ENCODE data around the gene CD300LG. TPM values are rescaled to one million over a fixed set of nuclear protein-coding genes. Genes with fewer than 3 reads are reported as not detected.

CD300LG gene
- total RNA-seq, 6 experiments from 2014 or later: 0.12 to 0.73 (median 0.55) TPM; not detected in 1

DNA sequence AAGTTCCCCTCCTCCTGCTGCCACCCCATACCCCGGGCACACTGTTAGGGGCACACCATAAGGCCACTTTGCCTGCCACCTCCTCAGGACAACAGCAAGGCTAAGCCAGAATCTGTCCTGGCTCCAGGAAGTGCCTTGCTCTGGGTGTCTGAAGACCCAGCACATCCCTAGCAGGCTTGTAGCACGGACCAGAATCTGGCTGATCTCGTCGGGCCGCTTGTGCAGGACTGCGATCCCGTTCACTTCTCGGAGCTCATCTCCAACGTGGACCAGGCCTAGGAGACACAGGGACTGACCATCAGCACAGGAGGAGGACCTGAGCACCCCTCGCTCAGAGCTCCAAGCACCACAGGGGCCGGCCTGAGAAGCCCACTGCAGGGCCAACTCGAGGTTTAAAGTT lies 21.4 kb upstream of the CD300LG start:
- no peaks in the 10 kb centered on the region for H3K4me1 ChIP-seq
- intact Hi-C loops (cut with DNase I): no loop called here
- 94% methylated on average over 6 of the region's 12 CpGs for WGBS (ENCODE audit: insufficient coverage, low coverage, low lambda C conversion rate, missing lambda C conversion rate)
- H3K9me3 ChIP-seq: no peaks in the 10 kb centered on the region
- no peak overlapping the region for H3K27ac ChIP-seq
- ATAC-seq (no peak), DNase-seq (peak in 2 of 3 donors; percentile 39 to 45)
- TF ChIP-seq, protein P1, sequence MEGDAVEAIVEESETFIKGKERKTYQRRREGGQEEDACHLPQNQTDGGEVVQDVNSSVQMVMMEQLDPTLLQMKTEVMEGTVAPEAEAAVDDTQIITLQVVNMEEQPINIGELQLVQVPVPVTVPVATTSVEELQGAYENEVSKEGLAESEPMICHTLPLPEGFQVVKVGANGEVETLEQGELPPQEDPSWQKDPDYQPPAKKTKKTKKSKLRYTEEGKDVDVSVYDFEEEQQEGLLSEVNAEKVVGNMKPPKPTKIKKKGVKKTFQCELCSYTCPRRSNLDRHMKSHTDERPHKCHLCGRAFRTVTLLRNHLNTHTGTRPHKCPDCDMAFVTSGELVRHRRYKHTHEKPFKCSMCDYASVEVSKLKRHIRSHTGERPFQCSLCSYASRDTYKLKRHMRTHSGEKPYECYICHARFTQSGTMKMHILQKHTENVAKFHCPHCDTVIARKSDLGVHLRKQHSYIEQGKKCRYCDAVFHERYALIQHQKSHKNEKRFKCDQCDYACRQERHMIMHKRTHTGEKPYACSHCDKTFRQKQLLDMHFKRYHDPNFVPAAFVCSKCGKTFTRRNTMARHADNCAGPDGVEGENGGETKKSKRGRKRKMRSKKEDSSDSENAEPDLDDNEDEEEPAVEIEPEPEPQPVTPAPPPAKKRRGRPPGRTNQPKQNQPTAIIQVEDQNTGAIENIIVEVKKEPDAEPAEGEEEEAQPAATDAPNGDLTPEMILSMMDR (IDR thresholded peaks at IDR 0.05): no peak
- TF ChIP-seq POLR2A (IDR thresholded peaks at IDR 0.05): no peak
- no peaks in the 10 kb centered on the region for H3K36me3 ChIP-seq
- H3K4me3 ChIP-seq: no peak overlapping the region
- no peaks in the 10 kb centered on the region for H3K27me3 ChIP-seq

DNA sequence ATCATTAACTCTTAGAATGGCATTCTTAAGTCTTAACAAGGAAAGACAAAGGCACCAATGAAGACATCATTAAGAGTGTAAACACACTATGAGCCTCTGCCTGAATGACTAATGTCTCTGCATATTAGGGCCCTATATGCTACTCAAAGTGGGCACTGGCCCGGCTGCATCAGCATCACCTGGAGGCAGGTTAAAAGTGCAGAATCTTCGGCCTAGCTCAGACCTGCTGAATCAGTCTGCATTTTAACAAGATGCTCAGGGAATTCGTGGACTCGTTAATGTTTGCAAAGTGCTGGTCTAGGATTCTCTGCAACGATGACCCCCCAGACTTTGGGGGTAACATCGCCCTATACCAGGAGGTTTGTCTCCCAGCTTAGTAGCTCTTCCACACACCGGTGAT lies 20.8 kb upstream of the CD300LG start:
- intact Hi-C loops (cut with DNase I): no loop called here
- Histone ChIP-seq H3K27ac (no peak overlapping the region), H3K9me3 (no peaks in the 10 kb centered on the region), H3K27me3 (no peaks in the 10 kb centered on the region), H3K4me1 (no peaks in the 10 kb centered on the region), H3K4me3 (no peak overlapping the region), H3K36me3 (no peaks in the 10 kb centered on the region)
- TF ChIP-seq POLR2A (IDR thresholded peaks at IDR 0.05): no peak
- TF ChIP-seq, protein P1 (IDR thresholded peaks at IDR 0.05): no peak
- 92% methylated on average over 7 of the region's 7 CpGs for WGBS (ENCODE audit: insufficient coverage, low coverage, low lambda C conversion rate, missing lambda C conversion rate)
- DNase-seq (no peak), ATAC-seq (no peak)

DNA sequence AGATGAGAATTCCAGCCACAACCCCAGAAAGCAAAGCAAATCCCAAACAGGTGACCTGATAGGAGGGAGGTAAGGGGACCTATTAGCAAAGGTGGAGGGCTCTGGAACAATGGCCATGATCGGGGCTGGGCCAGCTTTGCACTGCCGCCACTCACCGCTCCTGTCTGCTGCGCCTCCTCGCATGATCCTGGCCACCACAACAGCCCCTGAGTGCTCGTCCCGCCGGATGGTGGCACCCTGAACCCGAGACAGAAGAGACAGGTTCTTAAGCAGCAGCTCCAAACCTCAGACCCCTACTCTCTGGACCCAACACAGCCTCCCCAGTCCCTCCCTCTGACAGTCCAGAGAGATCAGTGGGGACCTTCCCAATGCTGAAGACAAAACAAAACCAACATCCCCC lies 19.4 kb upstream of the CD300LG start:
- Histone ChIP-seq H3K9me3 (no peaks in the 10 kb centered on the region), H3K4me3 (no peak overlapping the region), H3K4me1 (no peaks in the 10 kb centered on the region), H3K27me3 (no peaks in the 10 kb centered on the region), H3K36me3 (no peaks in the 10 kb centered on the region), H3K27ac (no peak overlapping the region)
- TF ChIP-seq, protein P1 (IDR thresholded peaks at IDR 0.05): no peak
- no peak for TF ChIP-seq POLR2A (IDR thresholded peaks at IDR 0.05)
- DNase-seq: peak in 1 of 3 donors; percentile 32
- 86% methylated on average over 9 of the region's 9 CpGs for WGBS (ENCODE audit: insufficient coverage, low coverage, low lambda C conversion rate, missing lambda C conversion rate)
- ATAC-seq: no peak
- intact Hi-C loops (cut with DNase I): no loop called here

DNA sequence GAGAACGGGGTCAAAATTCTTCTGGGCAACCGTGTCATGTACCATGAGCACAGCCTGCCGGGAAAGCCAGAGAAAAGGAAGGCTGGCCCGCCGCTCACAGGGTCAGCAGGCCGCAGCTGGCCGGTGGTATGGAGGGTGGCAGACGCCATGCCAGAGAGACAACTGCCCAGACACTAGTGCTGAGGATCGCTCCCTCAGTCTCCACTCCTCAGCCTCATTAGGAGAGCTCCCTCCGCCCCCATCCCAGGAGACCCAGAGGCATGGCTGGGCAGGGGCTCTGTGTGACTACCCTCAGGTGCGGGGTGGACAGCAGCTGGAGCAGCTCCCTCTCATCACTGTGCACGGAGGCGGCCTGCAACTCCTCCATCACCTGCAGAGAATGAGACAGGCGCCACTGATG lies 17.2 kb upstream of the CD300LG start:
- ATAC-seq (no peak), DNase-seq (no peak)
- Histone ChIP-seq H3K27ac (no peak overlapping the region), H3K36me3 (no peaks in the 10 kb centered on the region), H3K4me3 (no peak overlapping the region), H3K9me3 (no peaks in the 10 kb centered on the region), H3K4me1 (peaks cover 0 to 3% (median 0%) of the 10 kb centered on the region in 4 donors), H3K27me3 (no peaks in the 10 kb centered on the region)
- intact Hi-C loops (cut with DNase I): no loop called here
- TF ChIP-seq, protein P1 (IDR thresholded peaks at IDR 0.05): no peak
- TF ChIP-seq POLR2A (IDR thresholded peaks at IDR 0.05): no peak
- 100% methylated on average over 1 of the region's 14 CpGs for WGBS (ENCODE audit: insufficient coverage, low coverage, low lambda C conversion rate, missing lambda C conversion rate)

Data from right lobe of liver (tissue), 6 donors.